ENCODE data around the gene EYS.

- no peak for TF ChIP-seq CTCF (IDR thresholded peaks at IDR 0.05)
- TF ChIP-seq POLR2A (IDR thresholded peaks at IDR 0.05), result no peak
These were observed 1443.2 kb downstream of the EYS start for GRCh38 chr6:64263778-64264177.
